Stimulated activated CD4-positive, alpha-beta T cell treated with anti-CD3 and anti-CD28 coated beads, TNF-alpha, amount 100 ng/mL, for 1 hour (primary cell): ENCODE data around the gene SYT1.
"Not testable (repeated sequence)": the region's sequence is repeated elsewhere in the genome, so short reads cannot be mapped to it uniquely, and the experiment has no call there.

Source experiments
- DNase-seq, 3 donors: peaks; one replicate each; pipeline ENCODE4 v3.0.0-alpha.2; 2020; ENCODE audit warnings: low read depth in 3 of 3, low spot score in 1 of 3

Gene SYT1

GRCh38 chr12:78864403-78864869 is at the start of gene SYT1:
Gene SYT1 (plus strand): TSS chr12:78864774.
- DNase-seq, result no peak

DNA sequence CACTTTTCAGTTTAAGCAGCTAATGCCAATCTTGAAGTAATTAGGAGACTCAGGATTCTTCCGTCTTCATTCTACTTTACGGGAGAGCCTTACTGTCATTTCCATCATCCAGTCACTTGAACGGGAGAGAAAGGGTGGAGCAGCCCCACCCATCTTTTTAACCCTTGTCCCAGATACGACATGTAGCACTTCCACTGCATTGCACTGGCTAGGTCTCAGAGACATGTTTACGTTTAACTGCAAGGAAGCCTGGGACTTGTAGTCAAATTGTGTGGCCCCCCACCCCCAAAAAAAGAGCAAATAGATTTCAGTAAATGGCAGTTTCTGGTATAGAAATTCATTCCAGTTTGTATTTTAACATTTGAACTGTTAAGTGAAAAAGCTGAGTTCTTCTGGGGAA is 46.1 kb upstream of the SYT1 start:
- DNase-seq, result no peak

DNA sequence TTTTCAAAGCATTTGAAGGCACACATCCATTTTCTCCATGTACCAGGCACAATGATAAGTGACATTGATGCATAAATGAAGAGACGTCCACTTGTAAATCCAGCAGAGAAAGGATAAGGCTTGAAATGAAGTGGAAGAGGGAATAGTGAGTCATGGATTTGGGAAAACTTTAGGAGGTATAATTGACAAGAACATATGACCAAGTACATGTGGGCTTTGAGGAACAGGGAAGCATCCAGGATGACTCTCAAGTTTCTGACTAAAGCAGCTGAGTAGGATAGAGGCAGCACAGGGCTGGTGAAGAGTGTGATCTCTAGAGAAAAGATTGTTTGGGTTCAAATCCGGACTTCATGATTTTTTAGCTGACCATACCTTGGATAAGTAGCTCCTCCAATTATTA is 43.6 kb upstream of the SYT1 start:
- DNase-seq, result no peak

GRCh38 chr12:78824918-78825317 is 39.7 kb upstream of the SYT1 start:
- no peak for DNase-seq

GRCh38 chr12:78829690-78830089 is 34.9 kb upstream of the SYT1 start:
- no peak for DNase-seq

- DNase-seq, result no peak
These were observed 29.1 kb upstream of the SYT1 start for GRCh38 chr12:78835493-78835892.

DNA sequence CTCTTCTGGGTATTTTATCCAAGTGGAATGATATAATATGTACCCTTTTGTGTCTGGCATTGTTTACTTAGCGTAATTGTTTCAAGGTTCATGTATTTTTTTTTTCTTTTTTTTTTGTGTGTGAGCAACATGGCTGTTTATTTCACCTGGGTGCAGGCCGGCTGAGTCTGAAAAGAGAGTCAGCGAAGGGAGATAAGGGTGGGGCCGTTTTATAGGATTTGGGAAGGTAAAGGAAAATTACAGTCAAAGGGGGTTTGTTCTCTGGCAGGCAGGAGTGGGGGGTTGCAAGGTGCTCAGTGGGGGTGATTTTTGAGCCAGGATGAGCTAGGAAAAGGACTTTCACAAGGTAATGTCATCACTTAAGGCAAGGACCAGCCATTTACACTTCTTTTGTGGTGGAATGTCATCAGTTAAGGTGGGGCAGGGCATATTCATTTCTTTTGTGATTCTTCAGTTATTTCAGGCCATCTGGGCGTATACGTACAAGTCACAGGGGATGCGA is 24.0 kb upstream of the SYT1 start:
- not testable (repeated sequence) for DNase-seq

DNA sequence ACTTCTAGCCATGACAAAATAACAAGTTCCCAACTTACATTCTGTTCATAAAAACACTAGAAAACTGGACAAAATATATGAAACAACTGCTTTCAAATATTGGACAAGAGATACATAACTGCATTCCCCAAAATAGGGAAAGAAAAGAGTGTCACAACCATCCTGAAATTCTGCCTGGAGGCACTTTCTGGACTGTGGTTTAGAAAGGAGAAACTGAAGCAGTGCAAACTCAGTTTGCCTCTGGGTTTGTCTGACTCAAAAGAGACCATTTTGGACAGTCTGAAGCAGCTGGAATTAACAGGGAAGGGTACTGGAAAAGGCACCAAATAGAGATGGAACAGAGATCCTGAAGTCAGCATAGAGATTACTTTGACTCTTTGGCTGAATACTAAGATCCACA is 11.3 kb upstream of the SYT1 start:
- DNase-seq, result no peak

GRCh38 chr12:78863482-78864402 is 832 bp upstream of the SYT1 start:
- no peak for DNase-seq

- DNase-seq, result no peak
These were observed 393 bp downstream of the SYT1 start for GRCh38 chr12:78864870-78865463.

GRCh38 chr12:78865516-78865915 is 942 bp downstream of the SYT1 start:
- DNase-seq, result no peak

GRCh38 chr12:78866518-78866917 is 1.9 kb downstream of the SYT1 start:
- no peak for DNase-seq

GRCh38 chr12:78870539-78870938 is 6.0 kb downstream of the SYT1 start:
- DNase-seq, result no peak

GRCh38 chr12:78871566-78871965 is 7.0 kb downstream of the SYT1 start:
- DNase-seq, result no peak

DNA sequence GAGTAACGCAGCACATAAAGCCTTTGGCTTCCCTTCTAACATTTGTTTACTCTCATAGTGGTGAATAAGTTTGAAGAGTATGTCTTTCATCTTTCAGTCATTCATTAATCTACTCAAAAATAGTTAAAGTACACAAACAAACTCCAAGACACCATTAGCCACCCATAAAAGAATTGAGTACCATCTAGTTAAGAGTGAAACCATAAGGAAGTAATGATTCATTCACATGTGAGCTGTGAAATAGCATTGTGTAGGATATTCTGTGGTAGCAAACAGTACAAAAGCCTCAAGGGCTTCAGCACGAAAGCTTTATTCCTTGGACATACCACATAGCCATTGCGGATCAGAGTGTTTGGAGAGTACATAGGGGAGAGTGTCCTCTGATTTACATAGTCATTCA is 13.9 kb downstream of the SYT1 start:
- no peak for DNase-seq

DNA sequence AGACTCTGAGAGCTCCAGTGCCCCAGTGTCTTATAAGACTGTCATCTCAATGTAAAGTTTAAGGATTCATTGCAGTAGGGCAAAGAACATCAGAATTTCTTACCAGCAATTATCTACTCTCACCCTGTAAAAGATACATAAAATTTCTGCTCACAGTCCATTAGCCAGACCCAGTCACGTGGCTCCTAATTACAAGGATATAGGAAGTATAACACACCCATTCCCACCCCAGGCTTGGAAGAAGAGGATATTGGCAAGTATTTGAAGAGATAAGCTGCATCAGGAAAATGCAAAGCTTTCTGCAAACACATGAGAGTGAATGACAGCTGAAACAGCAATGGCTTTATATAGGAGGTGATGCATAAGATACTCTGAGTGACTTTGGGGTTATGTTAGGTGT is 14.3 kb downstream of the SYT1 start:
- DNase-seq, result no peak

DNA sequence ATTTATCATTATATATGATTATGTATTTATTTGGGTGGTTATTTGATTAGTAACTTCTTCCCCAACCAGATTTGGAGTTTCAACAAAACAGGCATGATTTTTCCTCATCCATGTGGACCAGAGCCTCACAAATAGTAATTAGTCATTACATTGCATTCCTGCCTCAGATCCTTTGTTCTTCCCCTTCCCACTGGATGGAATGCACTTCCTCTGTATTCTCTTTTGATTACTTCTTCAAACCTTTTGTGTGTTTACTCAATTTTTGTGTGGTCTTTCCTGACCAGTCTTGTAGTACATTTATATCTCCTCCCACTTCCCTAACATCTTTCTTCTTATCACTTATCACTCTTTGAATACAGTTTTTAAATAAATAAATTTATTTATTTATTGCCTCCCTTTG is 15.5 kb downstream of the SYT1 start:
- DNase-seq, result no peak

GRCh38 chr12:78881685-78882084 is 17.1 kb downstream of the SYT1 start:
- DNase-seq, result no peak

DNA sequence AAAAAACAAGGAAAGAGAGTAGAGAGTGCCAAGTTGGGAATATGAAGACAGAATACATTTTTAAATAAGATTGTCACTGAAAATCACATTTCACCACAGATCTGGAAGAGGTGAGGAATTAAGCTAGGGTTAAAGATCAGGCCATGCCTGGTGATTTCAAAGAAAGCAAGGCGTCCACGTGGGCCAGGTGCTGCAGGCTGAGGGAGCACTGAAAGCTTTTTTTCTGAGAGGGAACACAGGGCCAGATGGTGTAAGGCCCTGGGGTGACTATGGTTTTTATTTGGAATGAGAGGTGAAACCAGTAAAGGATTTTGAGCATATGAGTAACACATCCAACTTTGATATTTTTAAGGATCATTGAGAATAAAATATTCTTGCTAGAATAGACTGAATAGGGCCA is 20.9 kb downstream of the SYT1 start:
- DNase-seq, result no peak

DNA sequence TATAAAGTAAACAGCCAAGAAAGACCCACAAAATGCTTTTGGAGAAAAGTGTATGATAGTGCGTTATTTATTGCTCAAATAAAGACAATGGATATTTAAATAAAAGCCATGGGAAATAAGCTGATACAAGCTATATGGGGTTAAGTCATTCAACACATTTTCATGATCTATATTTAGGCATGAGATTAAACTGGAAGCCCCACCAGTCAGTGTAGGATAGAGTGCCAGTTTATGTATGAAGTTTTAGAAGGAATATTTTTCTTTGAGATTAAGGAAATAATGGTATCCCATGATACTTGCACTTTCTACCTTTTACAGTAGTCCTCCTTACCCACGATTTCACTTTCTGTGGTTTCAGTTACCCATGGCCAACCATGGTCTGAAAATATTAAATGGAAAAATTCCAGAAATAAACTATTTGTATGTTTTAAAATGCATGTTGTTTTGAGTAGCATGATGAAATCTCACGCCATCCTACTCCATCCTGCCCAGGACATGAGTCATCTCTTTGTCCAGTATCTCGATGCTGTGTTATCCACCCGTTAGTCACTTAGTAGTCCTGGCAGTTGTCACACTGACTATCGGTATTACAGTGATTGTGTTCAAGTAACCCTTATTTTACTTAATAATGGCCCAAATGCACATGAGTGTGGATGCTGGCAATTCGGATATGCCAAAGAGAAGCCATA is 22.3 kb downstream of the SYT1 start:
- DNase-seq, result no peak

- no peak for DNase-seq
These were observed 22.9 kb downstream of the SYT1 start for GRCh38 chr12:78887444-78887843.

GRCh38 chr12:78888568-78888967 is 24.0 kb downstream of the SYT1 start:
- DNase-seq, result no peak
